Measurements from ENCODE around the gene C1QTNF9B.

GRCh38 chr13:23945612-23946011 is 48.3 kb upstream of the C1QTNF9B start:
- TF ChIP-seq HIC2 (CRISPR knock-in tag; IDR thresholded peaks at IDR 0.05; ENCODE audit: low read depth) (no peak), ZNF704 (CRISPR knock-in tag; IDR thresholded peaks at IDR 0.05; ENCODE audit: borderline replicate concordance) (no peak), CTCF (CRISPR knock-in tag; IDR thresholded peaks at IDR 0.05) (no peak), REPIN1 (CRISPR knock-in tag; IDR thresholded peaks at IDR 0.05; ENCODE audit: borderline replicate concordance, low read depth) (no peak), ZFP1 (CRISPR knock-in tag; IDR thresholded peaks at IDR 0.05) (no peak), SOX5 (CRISPR knock-in tag; IDR thresholded peaks at IDR 0.05; ENCODE audit: borderline replicate concordance) (no peak), BRF2 (CRISPR knock-in tag; IDR thresholded peaks at IDR 0.05) (no peak), ZFX (CRISPR knock-in tag; IDR thresholded peaks at IDR 0.05; ENCODE audit: low read depth) (no peak), RNF2 (conservative IDR thresholded peaks at IDR 0.05; ENCODE audit: low read depth) (no peak), ZNF350 (CRISPR knock-in tag; IDR thresholded peaks at IDR 0.05; ENCODE audit: borderline replicate concordance, low read depth) (no peak)

All from HepG2 (cell line).